ENCODE data around the gene B3GAT1.
"Not testable (repeated sequence)": the region's sequence is repeated elsewhere in the genome, so short reads cannot be mapped to it uniquely, and the experiment has no call there.

The B3GAT1 gene

GRCh38 chr11:134350381-134350780, 61.7 kb downstream of the B3GAT1 start:
- DNase-seq = no peak

GRCh38 chr11:134349802-134350355, 62.2 kb downstream of the B3GAT1 start:
- no peak for DNase-seq

- DNase-seq = no peak
Measured at GRCh38 chr11:134349109-134349801, 62.8 kb downstream of the B3GAT1 start.

- no peak for DNase-seq
Measured at GRCh38 chr11:134347441-134347840, 64.6 kb downstream of the B3GAT1 start.

GRCh38 chr11:134346976-134347350, 65.1 kb downstream of the B3GAT1 start:
- no peak for DNase-seq

GRCh38 chr11:134346101-134346975, 65.7 kb downstream of the B3GAT1 start:
- DNase-seq = no peak

GRCh38 chr11:134345237-134345550, 66.8 kb downstream of the B3GAT1 start:
- DNase-seq = no peak

- not testable (repeated sequence) for DNase-seq
Measured at GRCh38 chr11:134344497-134345236, 67.4 kb downstream of the B3GAT1 start.

- DNase-seq = no peak
Measured at GRCh38 chr11:134343646-134344045, 68.4 kb downstream of the B3GAT1 start.

GRCh38 chr11:134342572-134343340, 69.3 kb downstream of the B3GAT1 start:
- no peak for DNase-seq

- DNase-seq = no peak
Measured at GRCh38 chr11:134341805-134342571, 70.1 kb downstream of the B3GAT1 start.

GRCh38 chr11:134340354-134340964, 71.6 kb downstream of the B3GAT1 start:
- DNase-seq = no peak

- DNase-seq = no peak
Measured at GRCh38 chr11:134339756-134340155, 72.3 kb downstream of the B3GAT1 start.

- no peak for DNase-seq
Measured at GRCh38 chr11:134338654-134339053, 73.4 kb downstream of the B3GAT1 start.

- no peak for DNase-seq
Measured at GRCh38 chr11:134338068-134338467, 74.0 kb downstream of the B3GAT1 start.

GRCh38 chr11:134337051-134337450, 75.0 kb downstream of the B3GAT1 start:
- no peak for DNase-seq

GRCh38 chr11:134334796-134335571, 77.1 kb downstream of the B3GAT1 start:
- no peak for DNase-seq

GRCh38 chr11:134333946-134334345, 78.1 kb downstream of the B3GAT1 start:
- DNase-seq = no peak

GRCh38 chr11:134333312-134333711, 78.7 kb downstream of the B3GAT1 start:
- no peak for DNase-seq

- DNase-seq = no peak
Measured at GRCh38 chr11:134332782-134333181, 79.3 kb downstream of the B3GAT1 start.
